GM12873 (cell line): ENCODE measurements around the gene MTPN.

Source experiments
- TF ChIP-seq, protein P1 (sequence below): IDR thresholded peaks from 2 replicates; pipeline ENCODE4 v1.5.1; 2012; ENCODE audit warnings: low read depth, mild to moderate bottlenecking, moderate library complexity, low read length, control low read depth; ENCODE audit not compliant: insufficient read depth; ENCODE audit errors: missing control alignments

The MTPN gene

DNA sequence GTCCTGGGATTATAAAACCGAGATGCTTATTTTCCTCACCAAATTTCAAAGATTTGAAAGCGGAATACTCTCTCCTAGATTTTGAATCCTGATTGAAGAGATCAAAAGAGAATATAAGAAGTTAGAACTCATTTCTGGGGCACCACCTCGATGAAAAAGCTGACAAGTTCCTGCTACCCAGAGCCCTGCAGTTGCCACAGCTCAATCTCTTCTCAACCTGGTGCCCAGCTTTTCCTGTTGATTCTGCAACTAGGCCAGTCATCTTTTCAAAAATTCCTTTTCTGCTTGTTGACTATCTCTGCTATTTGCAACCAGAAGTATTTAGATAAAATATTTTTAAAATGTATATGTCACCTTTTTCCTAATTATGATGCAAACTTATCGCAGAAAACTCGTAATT is 45.0 kb downstream of the MTPN start:
- TF ChIP-seq, protein P1, sequence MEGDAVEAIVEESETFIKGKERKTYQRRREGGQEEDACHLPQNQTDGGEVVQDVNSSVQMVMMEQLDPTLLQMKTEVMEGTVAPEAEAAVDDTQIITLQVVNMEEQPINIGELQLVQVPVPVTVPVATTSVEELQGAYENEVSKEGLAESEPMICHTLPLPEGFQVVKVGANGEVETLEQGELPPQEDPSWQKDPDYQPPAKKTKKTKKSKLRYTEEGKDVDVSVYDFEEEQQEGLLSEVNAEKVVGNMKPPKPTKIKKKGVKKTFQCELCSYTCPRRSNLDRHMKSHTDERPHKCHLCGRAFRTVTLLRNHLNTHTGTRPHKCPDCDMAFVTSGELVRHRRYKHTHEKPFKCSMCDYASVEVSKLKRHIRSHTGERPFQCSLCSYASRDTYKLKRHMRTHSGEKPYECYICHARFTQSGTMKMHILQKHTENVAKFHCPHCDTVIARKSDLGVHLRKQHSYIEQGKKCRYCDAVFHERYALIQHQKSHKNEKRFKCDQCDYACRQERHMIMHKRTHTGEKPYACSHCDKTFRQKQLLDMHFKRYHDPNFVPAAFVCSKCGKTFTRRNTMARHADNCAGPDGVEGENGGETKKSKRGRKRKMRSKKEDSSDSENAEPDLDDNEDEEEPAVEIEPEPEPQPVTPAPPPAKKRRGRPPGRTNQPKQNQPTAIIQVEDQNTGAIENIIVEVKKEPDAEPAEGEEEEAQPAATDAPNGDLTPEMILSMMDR: no peak

DNA sequence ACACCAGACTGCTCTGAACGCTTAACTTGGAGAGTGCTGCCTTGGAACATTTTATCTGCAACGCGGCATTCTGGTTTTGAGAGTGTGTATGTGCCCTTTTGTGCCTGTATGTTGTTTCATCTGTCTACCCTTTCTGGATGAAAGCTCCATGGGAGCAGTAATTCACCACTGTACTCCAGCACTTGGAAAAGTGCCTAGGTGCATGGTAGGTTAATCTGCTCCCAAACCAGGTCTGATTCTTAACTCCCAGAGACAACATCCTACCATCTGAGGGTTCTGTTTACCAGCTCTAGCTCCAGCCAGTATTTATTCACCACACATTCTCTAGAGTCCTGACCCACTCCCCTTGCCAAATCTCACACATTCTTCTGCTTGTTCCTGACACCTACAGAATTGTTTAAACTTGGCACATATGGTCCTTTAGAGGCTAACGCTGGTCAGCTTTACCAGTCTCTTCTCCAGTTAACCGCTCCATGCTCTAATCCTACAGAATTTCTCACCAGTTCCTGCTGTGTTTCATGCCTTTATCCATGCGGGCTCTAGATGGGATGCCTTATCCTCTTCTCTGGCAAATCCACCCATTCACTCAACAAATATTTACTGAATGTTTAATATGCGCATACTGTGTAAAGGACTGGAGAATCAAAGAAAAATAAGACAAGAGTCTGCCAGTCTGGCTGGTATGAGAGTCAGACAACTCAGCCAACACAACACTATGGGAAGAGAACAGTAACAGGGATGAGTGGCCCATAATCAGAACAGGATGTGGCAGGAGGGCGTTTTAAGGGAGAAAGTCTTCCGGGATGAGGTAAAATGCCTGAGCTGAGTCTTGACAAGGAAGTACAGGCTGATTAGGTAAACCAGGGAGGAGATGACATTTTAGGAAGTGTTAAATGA is 46.3 kb downstream of the MTPN start:
- TF ChIP-seq, protein P1: no peak

DNA sequence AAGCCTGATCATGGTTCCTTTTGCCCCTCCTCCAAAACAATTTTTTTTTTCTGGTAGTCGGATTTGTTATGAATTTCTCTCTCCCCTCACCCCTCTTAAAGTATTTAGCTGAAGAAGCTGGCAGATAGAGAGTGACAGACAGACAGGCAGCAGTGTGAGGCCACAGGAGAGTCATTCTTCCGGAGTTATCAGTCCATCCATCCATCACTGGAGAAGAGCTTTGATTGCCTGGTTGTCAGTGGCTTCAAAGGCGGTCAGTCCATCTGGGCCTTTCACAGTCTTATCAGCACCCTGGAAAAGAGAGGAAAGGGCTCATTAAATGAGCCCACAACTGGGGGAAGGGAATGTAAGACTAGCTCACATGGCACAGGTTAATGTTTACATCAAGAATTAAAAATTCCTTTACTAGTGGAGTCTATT is 47.4 kb downstream of the MTPN start:
- TF ChIP-seq, protein P1: no peak

DNA sequence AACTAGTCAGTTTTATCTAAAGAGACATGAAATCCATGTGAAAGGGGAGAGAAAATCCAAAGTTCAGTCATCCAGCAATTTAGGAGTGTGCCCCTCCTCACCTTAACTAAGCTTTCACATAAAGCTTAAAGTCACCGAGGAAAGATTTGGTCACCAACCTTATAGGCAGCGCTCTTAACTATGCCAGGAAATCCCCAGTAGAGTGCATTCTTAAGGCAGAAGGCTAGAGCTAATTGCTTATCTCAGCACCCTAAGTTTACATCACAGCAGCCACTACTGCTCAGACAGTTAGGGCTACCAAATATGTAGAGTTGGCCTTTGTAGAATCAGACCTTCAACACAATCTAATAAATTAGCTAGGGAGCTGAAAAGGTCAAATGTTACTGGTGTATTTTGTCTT is 47.9 kb downstream of the MTPN start:
- TF ChIP-seq, protein P1: no peak

DNA sequence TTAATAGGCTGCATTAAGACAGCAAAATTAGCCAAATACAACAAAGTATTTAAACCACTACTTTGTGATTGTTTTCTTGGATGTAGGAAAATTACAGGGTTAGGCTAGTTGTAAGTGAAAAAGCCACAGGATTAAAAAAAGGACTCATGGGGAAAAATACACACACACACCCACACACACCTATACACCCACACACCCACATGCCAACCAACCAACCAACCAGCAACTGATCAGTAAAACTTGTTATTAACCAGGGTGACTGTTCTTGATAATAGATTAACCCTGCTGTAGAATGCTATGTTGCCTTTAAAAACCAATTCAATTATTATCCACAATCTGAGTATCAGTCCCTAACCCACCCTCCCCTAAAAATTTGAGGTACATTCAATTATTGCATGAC is 49.0 kb downstream of the MTPN start:
- TF ChIP-seq, protein P1: no peak

DNA sequence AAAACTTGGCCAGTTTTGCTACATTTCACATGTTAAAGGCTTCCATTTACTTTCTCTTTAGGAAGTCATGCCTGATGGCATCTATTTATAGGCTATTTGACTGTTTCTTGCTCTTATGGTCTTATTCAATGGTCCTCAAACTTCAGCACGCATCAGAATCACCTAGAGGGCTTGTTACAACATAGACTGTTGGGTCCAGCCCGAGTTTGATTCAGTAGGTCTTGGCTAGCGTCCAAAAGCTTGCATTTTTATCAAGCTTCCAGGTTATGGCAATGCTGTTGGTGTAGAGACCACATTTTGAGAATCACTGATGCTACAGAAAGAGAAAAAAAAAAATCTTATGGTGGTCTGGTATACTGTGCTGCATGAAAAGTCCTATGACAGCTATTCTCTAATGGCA is 51.9 kb downstream of the MTPN start:
- TF ChIP-seq, protein P1: no peak

DNA sequence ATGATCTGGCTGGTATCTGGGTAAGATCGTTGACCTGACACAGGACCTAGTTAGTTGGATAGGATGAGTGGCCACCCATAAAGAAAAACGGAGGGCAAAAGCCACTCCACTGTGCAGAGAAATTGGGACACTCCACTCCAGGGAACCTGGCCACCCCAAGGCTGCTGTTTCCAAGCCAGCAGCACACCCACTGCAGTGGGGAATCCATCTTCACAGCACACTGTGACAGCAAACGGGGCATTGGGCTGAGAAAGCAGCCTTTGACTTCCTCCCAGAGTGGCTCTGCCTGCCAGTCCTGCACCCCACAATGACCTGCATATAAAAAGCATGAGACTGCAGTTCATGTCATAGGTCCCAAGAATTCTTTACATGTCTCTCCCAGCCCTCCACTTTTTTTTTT is 52.9 kb downstream of the MTPN start:
- TF ChIP-seq, protein P1: no peak
